Mammary epithelial cell (primary cell): ENCODE measurements around the gene PDHX.

ENCODE experiments used
- EZH2 ChIP-seq: IDR thresholded peaks from 2 replicates; pipeline ENCODE4 v1.6.1; 2012; ENCODE audit warnings: low read length, inconsistent platforms, borderline replicate concordance
- TF ChIP-seq, protein P1 (sequence below), 2 donors: IDR thresholded peaks in 1 of 2; conservative IDR thresholded peaks in 1 of 2; 2 replicates each; pipeline ENCODE4 v1.5.1; 2011 to 2012; ENCODE audit warnings: inconsistent platforms in 2 of 2, low read length in 2 of 2, mild to moderate bottlenecking in 2 of 2, control low read depth in 1 of 2, low read depth in 1 of 2; ENCODE audit not compliant: insufficient read depth in 1 of 2; ENCODE audit errors: extremely low read depth in 1 of 2

GRCh38 chr11:34874202-34874601 lies 42.2 kb upstream of the PDHX start:
- TF ChIP-seq EZH2 = no peak
- TF ChIP-seq, protein P1, sequence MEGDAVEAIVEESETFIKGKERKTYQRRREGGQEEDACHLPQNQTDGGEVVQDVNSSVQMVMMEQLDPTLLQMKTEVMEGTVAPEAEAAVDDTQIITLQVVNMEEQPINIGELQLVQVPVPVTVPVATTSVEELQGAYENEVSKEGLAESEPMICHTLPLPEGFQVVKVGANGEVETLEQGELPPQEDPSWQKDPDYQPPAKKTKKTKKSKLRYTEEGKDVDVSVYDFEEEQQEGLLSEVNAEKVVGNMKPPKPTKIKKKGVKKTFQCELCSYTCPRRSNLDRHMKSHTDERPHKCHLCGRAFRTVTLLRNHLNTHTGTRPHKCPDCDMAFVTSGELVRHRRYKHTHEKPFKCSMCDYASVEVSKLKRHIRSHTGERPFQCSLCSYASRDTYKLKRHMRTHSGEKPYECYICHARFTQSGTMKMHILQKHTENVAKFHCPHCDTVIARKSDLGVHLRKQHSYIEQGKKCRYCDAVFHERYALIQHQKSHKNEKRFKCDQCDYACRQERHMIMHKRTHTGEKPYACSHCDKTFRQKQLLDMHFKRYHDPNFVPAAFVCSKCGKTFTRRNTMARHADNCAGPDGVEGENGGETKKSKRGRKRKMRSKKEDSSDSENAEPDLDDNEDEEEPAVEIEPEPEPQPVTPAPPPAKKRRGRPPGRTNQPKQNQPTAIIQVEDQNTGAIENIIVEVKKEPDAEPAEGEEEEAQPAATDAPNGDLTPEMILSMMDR (conservative IDR thresholded peaks at IDR 0.05 in 1 of 2, IDR thresholded peaks at IDR 0.05 in 1 of 2; ENCODE audit: extremely low read depth in 1 of 2, insufficient read depth in 1 of 2, low read depth in 1 of 2, low read length in 2 of 2) = no peak
